ENCODE measurements around the gene DIDO1.

The DIDO1 gene

GRCh38 chr20:62895539-62895938 lies 30.8 kb downstream of the DIDO1 start:
- no peak overlapping the region for H2AFZ ChIP-seq (ENCODE audit: low read depth, low read length, severe bottlenecking)
- H3K79me2 ChIP-seq (ENCODE audit: insufficient read depth, low read length) = no peaks in the 10 kb centered on the region; the same call in 1 of the 2 replicates
- H3K9me3 ChIP-seq (ENCODE audit: insufficient read depth, low read length) = no peaks in the 10 kb centered on the region
- H4K20me1 ChIP-seq (ENCODE audit: low read depth, low read length) = no peaks in the 10 kb centered on the region
- no peaks in the 10 kb centered on the region for H3K9me2 ChIP-seq (replicated peaks; ENCODE audit: insufficient read depth, low read length)
- peaks cover 2% of the 10 kb centered on the region; the same call in 1 of the 2 replicates for H3F3A ChIP-seq (ENCODE audit: insufficient read depth)
- no peak overlapping the region for H3K27ac ChIP-seq (ENCODE audit: low read depth, low read length)
- H3K4me3 ChIP-seq (ENCODE audit: insufficient read depth, low read length, poor library complexity, severe bottlenecking) = no peak overlapping the region
- peaks cover 20% of the 10 kb centered on the region for H3K36me3 ChIP-seq (ENCODE audit: low read length)
- no peak for TF ChIP-seq EZH2phosphoT487 (conservative IDR thresholded peaks at IDR 0.05; ENCODE audit: low read length)
- no peak for TF ChIP-seq CTCF (IDR thresholded peaks at IDR 0.05; ENCODE audit: insufficient read depth, low read length, poor library complexity, severe bottlenecking)
- H3K4me2 ChIP-seq (ENCODE audit: low read depth, low read length, poor library complexity, severe bottlenecking) = no peak overlapping the region
- H3K9ac ChIP-seq (ENCODE audit: low read length) = no peak overlapping the region
- no peaks in the 10 kb centered on the region for H3K27me3 ChIP-seq (ENCODE audit: low read length)

- no peak overlapping the region for H3K27ac ChIP-seq (ENCODE audit: low read depth, low read length)
- H2AFZ ChIP-seq (ENCODE audit: low read depth, low read length, severe bottlenecking) = no peak overlapping the region
- H3K36me3 ChIP-seq (ENCODE audit: low read length) = peaks cover 28% of the 10 kb centered on the region
- H4K20me1 ChIP-seq (ENCODE audit: low read depth, low read length) = no peaks in the 10 kb centered on the region
- no peaks in the 10 kb centered on the region; the same call in 1 of the 2 replicates for H3K79me2 ChIP-seq (ENCODE audit: insufficient read depth, low read length)
- H3K4me2 ChIP-seq (ENCODE audit: low read depth, low read length, poor library complexity, severe bottlenecking) = no peak overlapping the region
- no peaks in the 10 kb centered on the region for H3F3A ChIP-seq (ENCODE audit: insufficient read depth)
- H3K9me2 ChIP-seq (replicated peaks; ENCODE audit: insufficient read depth, low read length) = no peaks in the 10 kb centered on the region
- H3K9ac ChIP-seq (ENCODE audit: low read length) = no peak overlapping the region
- no peak overlapping the region for H3K4me3 ChIP-seq (ENCODE audit: insufficient read depth, low read length, poor library complexity, severe bottlenecking)
- H3K9me3 ChIP-seq (ENCODE audit: insufficient read depth, low read length) = no peaks in the 10 kb centered on the region
- no peak for TF ChIP-seq EZH2phosphoT487 (conservative IDR thresholded peaks at IDR 0.05; ENCODE audit: low read length)
- TF ChIP-seq CTCF (IDR thresholded peaks at IDR 0.05; ENCODE audit: insufficient read depth, low read length, poor library complexity, severe bottlenecking) = no peak
- H3K27me3 ChIP-seq (ENCODE audit: low read length) = no peaks in the 10 kb centered on the region
Observed at GRCh38 chr20:62894261-62894660, 32.0 kb downstream of the DIDO1 start.

DNA sequence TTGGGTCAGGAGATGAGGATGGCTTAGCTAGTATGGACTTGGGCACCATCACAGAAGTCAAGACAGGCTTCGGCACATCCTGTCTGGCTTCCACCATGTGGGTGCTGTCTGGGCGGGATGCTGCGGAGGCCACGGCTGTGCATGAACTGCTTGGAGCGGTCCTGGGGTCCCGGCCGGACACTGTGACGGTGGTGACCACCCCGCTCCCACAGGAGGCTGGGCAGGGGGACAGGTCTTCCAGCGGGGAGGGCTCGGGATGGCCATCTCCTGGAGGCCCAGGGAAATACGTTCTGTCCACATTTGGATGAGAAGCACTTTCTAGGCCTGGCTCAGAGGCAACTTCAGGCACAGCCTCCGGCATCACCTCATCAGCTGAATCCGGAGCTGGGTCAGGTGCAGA lies 32.6 kb downstream of the DIDO1 start:
- H3K27me3 ChIP-seq (ENCODE audit: low read length) = no peaks in the 10 kb centered on the region
- no peaks in the 10 kb centered on the region for H4K20me1 ChIP-seq (ENCODE audit: low read depth, low read length)
- no peaks in the 10 kb centered on the region for H3K9me2 ChIP-seq (replicated peaks; ENCODE audit: insufficient read depth, low read length)
- peaks cover 28% of the 10 kb centered on the region for H3K36me3 ChIP-seq (ENCODE audit: low read length)
- H3K27ac ChIP-seq (ENCODE audit: low read depth, low read length) = no peak overlapping the region
- TF ChIP-seq EZH2phosphoT487 (conservative IDR thresholded peaks at IDR 0.05; ENCODE audit: low read length) (no peak), CTCF (IDR thresholded peaks at IDR 0.05; ENCODE audit: insufficient read depth, low read length, poor library complexity, severe bottlenecking) (no peak)
- H3K79me2 ChIP-seq (ENCODE audit: insufficient read depth, low read length) = no peaks in the 10 kb centered on the region; the same call in 1 of the 2 replicates
- no peaks in the 10 kb centered on the region for H3K9me3 ChIP-seq (ENCODE audit: insufficient read depth, low read length)
- H2AFZ ChIP-seq (ENCODE audit: low read depth, low read length, severe bottlenecking) = no peak overlapping the region
- no peak overlapping the region for H3K4me2 ChIP-seq (ENCODE audit: low read depth, low read length, poor library complexity, severe bottlenecking)
- no peak overlapping the region for H3K9ac ChIP-seq (ENCODE audit: low read length)
- H3K4me3 ChIP-seq (ENCODE audit: insufficient read depth, low read length, poor library complexity, severe bottlenecking) = no peak overlapping the region
- H3F3A ChIP-seq (ENCODE audit: insufficient read depth) = no peaks in the 10 kb centered on the region

All from SU-DHL-6 (cell line).